BLaER1 treated with 17β-estradiol and CSF1 and Interleukin-3, amounts not matched to agents 10 nM and 100 nM (cell line): Measurements from ENCODE around the gene ATOX1.

Source experiments
- H3K27ac ChIP-seq, 11 experiments: shearing (Covaris generic); formaldehyde crosslinking; 2 replicates each; pipeline ENCODE4 v1.8.1; 2022
- H3K27me3 ChIP-seq, 11 experiments: shearing (Covaris generic); formaldehyde crosslinking; 2 replicates each; pipeline ENCODE4 v1.8.1; 2022
- H3K36me3 ChIP-seq, 11 experiments: shearing (Covaris generic); formaldehyde crosslinking; 2 replicates each; pipeline ENCODE4 v1.8.1; 2022
- H3K4me1 ChIP-seq, 10 experiments: shearing (Covaris generic); formaldehyde crosslinking; 2 replicates each; pipeline ENCODE4 v1.8.1; 2022
- H3K4me2 ChIP-seq, 11 experiments: shearing (Covaris generic); formaldehyde crosslinking; 2 replicates each; pipeline ENCODE4 v1.8.1; 2022
- H3K4me3 ChIP-seq, 10 experiments: shearing (Covaris generic); formaldehyde crosslinking; 2 replicates each; pipeline ENCODE4 v1.8.1; 2022
- H3K9ac ChIP-seq, 11 experiments: shearing (Covaris generic); formaldehyde crosslinking; 2 replicates each; pipeline ENCODE4 v1.8.1; 2022
- H3K9me3 ChIP-seq, 11 experiments: shearing (Covaris generic); formaldehyde crosslinking; replicated peaks in 1 of 11; 2 replicates each; pipeline ENCODE4 v1.8.1; 2022
- H4K20me1 ChIP-seq, 11 experiments: shearing (Covaris generic); formaldehyde crosslinking; 2 replicates each; pipeline ENCODE4 v1.8.1; 2022
- Cebpa-rat ChIP-seq, 11 experiments: shearing (Covaris generic); IDR thresholded peaks; 2 replicates each; pipeline ENCODE4 v1.8.1; 2022

The ATOX1 gene

DNA sequence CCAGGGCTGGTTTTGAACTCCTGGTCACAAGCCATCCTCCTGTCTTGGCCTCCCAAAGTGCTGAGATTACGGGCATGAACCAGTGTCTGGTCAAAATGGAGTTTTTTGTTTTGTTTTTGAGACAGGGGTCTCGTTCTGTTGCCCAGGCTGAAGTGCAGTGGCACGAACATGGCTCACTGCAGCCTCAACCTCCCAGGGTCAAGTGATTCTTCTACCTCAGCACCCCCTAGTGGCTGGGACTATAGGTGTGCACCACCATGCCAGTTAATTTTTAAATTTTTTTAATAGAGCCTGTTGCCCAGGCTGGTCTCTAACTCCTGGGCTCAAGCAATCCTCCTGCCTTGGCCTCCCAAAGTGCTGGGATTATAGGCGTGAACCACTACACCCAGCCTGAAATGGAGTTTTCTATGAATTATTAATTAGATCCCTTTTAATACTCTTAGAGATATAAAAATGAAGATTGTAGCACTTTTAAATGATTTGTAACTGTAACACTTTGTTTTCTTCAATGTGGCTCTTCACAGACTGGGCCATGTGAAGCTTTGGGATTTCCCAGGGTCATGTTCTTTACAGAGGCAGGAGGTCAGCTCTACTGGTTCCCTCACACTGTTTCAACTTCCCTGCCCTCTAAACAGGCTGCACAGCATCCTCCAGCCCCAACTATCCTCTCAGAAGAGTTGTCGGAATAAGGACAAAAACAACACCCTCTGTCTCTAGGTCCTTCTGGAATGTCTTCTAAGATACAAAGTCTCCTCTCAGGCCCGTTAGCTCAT is 39.0 kb downstream of the ATOX1 start:
- Histone ChIP-seq H3K27me3 (no peaks in the 10 kb centered on the region; a peak in 1 of 22 replicates), H3K4me1 (peaks cover 4 to 34% (median 13%) of the 10 kb centered on the region in 10 experiments; a peak in 14 of 20 replicates), H4K20me1 (no peaks in the 10 kb centered on the region), H3K36me3 (no peaks in the 10 kb centered on the region), H3K9ac (no peak overlapping the region), H3K4me2 (0 out of 22 replicates have a peak overlapping the region, but pooled peaks of 1 of the 11 experiments have one; percentile 8), H3K9me3 (peaks cover 0 to 9% (median 3%) of the 10 kb centered on the region in 11 experiments; a peak in 15 of 22 replicates), H3K4me3 (no peak overlapping the region), H3K27ac (no peak overlapping the region)
- TF ChIP-seq Cebpa-rat (IDR thresholded peaks at IDR 0.05) = no peak

DNA sequence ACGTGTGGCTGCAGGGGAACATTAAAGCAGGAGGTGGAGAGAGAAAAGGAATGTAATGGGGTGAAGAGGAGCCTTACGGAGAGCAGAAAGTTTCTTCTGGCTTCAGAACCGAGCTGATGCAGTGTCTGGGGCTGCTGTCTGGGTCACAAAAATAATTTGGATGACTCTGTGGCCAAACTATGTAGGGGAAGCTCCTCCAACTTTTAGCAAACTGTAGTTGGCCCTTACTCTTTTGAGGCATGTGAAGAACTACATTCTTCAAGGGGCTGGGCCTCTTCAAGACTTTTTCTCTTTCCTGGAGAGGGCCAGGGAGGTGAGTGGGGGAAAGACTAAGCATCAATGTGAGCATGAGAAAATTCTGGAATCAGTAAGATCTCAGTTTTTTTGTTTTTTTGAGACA is 39.8 kb downstream of the ATOX1 start:
- Histone ChIP-seq H3K4me1 (peaks cover 4 to 34% (median 13%) of the 10 kb centered on the region in 10 experiments; a peak in 14 of 20 replicates), H3K9ac (no peak overlapping the region), H3K27me3 (no peaks in the 10 kb centered on the region; a peak in 1 of 22 replicates), H3K4me2 (no peak overlapping the region), H3K9me3 (peaks cover 6 to 17% (median 11%) of the 10 kb centered on the region in 11 experiments; a peak in 19 of 22 replicates), H4K20me1 (no peaks in the 10 kb centered on the region), H3K27ac (no peak overlapping the region), H3K36me3 (no peaks in the 10 kb centered on the region), H3K4me3 (no peak overlapping the region)
- TF ChIP-seq Cebpa-rat (IDR thresholded peaks at IDR 0.05) = no peak

DNA sequence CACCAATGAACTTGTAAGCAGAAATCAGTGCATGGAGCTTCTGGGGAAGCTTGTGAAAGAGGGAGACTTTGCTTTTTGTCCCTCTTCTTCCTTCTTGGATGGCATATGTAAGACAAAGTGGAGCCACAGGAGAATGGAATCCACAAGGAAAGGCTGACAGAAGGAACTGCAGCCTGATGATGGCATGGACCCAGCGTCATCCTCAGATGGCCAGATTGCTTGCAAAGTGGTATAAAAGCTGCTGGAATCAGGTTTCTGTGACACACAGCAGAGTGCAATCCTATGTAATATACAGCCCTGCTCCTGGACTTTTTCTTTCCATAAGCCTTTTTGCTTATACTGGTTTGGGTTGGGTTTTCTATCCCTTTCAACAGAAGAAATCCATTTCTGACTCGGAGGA is 40.3 kb downstream of the ATOX1 start:
- Histone ChIP-seq H3K36me3 (no peaks in the 10 kb centered on the region), H3K27me3 (no peaks in the 10 kb centered on the region; a peak in 1 of 22 replicates), H3K27ac (no peak overlapping the region), H3K4me2 (no peak overlapping the region), H3K9me3 (peaks cover 6 to 18% (median 11%) of the 10 kb centered on the region in 11 experiments; a peak in 19 of 22 replicates), H3K9ac (no peak overlapping the region), H3K4me3 (no peak overlapping the region), H4K20me1 (no peaks in the 10 kb centered on the region), H3K4me1 (peaks cover 4 to 34% (median 13%) of the 10 kb centered on the region in 10 experiments; a peak in 14 of 20 replicates)
- TF ChIP-seq Cebpa-rat (IDR thresholded peaks at IDR 0.05) = no peak

DNA sequence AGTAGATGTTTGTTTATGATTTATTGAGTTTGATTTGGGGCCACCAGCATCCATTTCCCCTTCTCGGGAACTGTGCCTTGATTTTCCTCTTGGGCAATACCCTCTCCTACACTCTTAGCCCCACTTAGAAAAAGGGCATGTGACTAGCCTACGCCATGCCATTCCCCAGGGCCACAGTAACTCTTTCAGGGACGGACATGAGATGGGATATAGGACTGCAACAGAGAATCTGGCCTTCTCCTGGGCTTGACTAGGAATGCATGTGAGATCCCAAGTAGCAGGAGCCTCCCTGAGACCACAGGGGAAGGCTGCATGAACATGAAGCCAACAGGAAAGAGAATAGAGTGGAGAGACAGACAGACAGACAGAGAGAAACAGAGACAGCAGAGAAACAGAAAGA is 41.0 kb downstream of the ATOX1 start:
- Histone ChIP-seq H3K4me1 (peaks cover 0 to 26% (median 7%) of the 10 kb centered on the region in 10 experiments; a peak in 13 of 20 replicates), H3K27ac (no peak overlapping the region), H3K4me2 (no peak overlapping the region), H4K20me1 (no peaks in the 10 kb centered on the region), H3K36me3 (no peaks in the 10 kb centered on the region), H3K9me3 (peaks cover 10 to 22% (median 12%) of the 10 kb centered on the region in 11 experiments; a peak in 20 of 22 replicates), H3K27me3 (no peaks in the 10 kb centered on the region; a peak in 1 of 22 replicates), H3K4me3 (no peak overlapping the region), H3K9ac (no peak overlapping the region)
- TF ChIP-seq Cebpa-rat (IDR thresholded peaks at IDR 0.05) = no peak

DNA sequence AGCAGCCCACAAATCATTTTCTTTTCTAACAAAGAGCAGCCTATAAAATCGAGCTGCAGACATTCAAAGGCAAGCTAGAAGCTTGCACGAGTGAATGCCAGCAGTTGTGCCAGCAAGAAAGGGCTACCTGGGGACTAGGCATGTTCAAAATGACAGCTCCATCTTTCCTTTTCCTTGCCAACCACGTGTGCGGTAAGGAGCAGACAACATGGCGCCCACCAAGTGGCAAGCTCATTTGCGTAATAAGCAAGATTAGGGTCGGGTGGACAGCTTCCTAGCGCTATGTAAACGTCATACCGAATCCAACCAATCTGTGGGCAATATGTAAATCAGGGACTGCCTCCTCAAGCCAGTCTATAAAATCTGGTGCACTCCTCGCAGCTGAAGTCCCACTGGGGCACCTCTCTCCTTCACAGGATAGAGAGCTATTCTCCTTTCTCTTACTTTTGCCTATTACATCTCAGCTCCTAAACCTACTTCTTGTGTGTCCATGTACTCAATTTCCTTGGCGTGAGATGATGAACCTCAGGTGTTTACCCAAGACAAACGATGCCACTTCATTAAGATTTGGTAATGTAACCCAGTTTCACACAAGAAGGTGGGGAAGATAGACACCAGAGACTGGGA is 49.2 kb downstream of the ATOX1 start:
- no peak overlapping the region for H3K4me2 ChIP-seq

DNA sequence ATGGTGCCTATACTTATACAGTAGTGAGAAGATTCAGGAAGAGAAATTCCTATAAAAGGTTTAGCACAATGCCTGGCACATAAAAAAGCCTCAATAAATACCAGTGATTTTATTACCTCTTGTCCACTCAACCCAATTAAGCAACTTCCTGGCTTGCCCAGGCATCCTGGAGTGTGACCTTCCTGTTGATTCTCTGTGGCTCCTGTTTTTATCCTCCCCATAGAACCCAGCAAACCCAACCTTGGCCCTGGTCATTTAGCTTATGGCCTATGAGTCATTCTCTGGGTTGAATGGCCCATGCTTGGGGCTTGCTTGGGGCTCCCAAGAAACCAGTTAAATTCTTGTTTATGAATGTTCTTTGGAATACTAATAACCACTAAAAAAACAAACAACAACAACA is 50.3 kb downstream of the ATOX1 start:
- Histone ChIP-seq H3K36me3 (no peaks in the 10 kb centered on the region), H3K27me3 (no peaks in the 10 kb centered on the region), H3K4me2 (peak overlapping the region in 1 of 11 experiments; percentile 10; a peak in 1 of 22 replicates), H3K4me3 (no peak overlapping the region), H3K4me1 (peaks cover 0 to 9% (median 3%) of the 10 kb centered on the region in 10 experiments; a peak in 10 of 20 replicates), H4K20me1 (no peaks in the 10 kb centered on the region), H3K9ac (no peak overlapping the region), H3K27ac (no peak overlapping the region), H3K9me3 (peaks cover 0 to 11% (median 4%) of the 10 kb centered on the region in 11 experiments; a peak in 5 of 22 replicates)
- no peak for TF ChIP-seq Cebpa-rat (IDR thresholded peaks at IDR 0.05)

More for the DNA sequence above, 49.2 kb downstream of the ATOX1 start:
- no peak for TF ChIP-seq Cebpa-rat (IDR thresholded peaks at IDR 0.05)
- Histone ChIP-seq H3K36me3 (no peaks in the 10 kb centered on the region), H4K20me1 (no peaks in the 10 kb centered on the region), H3K9ac (no peak overlapping the region), H3K27ac (no peak overlapping the region), H3K27me3 (no peaks in the 10 kb centered on the region), H3K4me1 (peaks cover 0 to 7% (median 0%) of the 10 kb centered on the region in 10 experiments; a peak in 2 of 20 replicates), H3K9me3 (peaks cover 6 to 17% (median 10%) of the 10 kb centered on the region in 11 experiments; a peak in 20 of 22 replicates), H3K4me3 (no peak overlapping the region)

DNA sequence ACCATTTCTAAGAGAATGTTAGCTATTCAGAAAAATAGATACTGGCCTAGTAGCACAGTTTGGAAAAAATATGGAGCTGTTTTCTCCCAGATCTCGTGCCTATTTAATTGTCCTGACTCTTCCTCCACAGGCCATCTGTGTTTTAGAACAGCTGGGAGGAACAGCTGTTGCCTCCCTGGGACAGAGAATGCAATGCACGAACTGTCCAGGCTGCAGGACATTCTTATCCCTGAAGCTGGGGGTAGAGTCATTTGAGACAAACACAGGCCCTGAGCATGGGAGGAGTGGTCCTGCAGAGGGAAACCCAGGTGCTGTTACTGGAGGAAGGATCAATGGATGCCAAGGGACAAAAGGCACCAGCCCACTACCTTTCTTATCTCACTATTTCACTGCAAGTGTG is 50.9 kb downstream of the ATOX1 start:
- Histone ChIP-seq H3K4me1 (peaks cover 0 to 9% (median 5%) of the 10 kb centered on the region in 10 experiments; a peak in 10 of 20 replicates), H3K4me3 (no peak overlapping the region), H3K27me3 (no peaks in the 10 kb centered on the region), H3K27ac (no peak overlapping the region), H4K20me1 (no peaks in the 10 kb centered on the region), H3K9me3 (peaks cover 0 to 11% (median 1%) of the 10 kb centered on the region in 11 experiments; a peak in 5 of 22 replicates), H3K9ac (no peak overlapping the region), H3K36me3 (no peaks in the 10 kb centered on the region), H3K4me2 (no peak overlapping the region)
- TF ChIP-seq Cebpa-rat (IDR thresholded peaks at IDR 0.05) = no peak

DNA sequence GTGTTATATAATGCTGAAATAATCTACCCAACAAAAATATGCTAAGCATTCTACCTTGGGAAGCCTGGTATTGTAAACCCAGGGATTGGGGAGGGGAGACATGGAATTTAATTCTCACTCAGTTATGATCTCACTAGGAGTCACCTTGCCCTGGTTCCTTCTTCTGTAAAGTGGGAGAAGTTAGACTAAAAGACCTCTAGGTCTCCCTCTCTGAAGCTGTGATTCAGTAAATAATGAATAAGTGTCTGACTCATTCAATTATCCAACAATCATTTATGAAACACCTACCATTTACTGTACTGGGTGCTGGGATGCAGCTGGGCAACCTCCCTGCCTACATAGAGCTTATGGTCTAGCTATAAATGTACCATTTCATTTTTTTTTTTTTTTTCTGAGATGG is 51.5 kb downstream of the ATOX1 start:
- Histone ChIP-seq H3K4me3 (no peak overlapping the region), H3K27ac (no peak overlapping the region), H3K4me1 (peaks cover 0 to 9% (median 5%) of the 10 kb centered on the region in 10 experiments; a peak in 10 of 20 replicates), H3K9me3 (peaks cover 0 to 4% (median 0%) of the 10 kb centered on the region in 11 experiments; a peak in 2 of 22 replicates), H3K9ac (no peak overlapping the region), H3K27me3 (no peaks in the 10 kb centered on the region), H3K4me2 (no peak overlapping the region), H4K20me1 (no peaks in the 10 kb centered on the region), H3K36me3 (no peaks in the 10 kb centered on the region)
- no peak for TF ChIP-seq Cebpa-rat (IDR thresholded peaks at IDR 0.05)

DNA sequence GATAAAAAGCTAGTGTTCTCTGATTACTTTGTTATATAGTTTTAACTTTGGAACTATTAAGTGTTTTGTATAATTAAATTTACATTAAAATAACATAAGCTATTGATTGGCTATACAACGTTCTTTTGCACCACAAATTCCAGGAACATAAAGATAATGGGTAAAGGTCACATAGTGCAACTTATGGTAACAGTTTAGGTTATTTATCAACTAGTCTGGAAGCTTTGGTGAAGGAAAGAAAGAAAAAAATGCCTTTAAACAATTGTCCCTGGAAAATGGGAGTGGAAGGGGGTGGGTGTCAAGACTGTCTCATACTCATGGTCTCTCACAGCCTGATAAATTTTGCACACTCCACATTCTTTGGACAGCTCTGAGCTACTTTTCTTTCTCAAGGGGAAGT is 54.7 kb downstream of the ATOX1 start:
- H3K4me1 ChIP-seq = peaks cover 0 to 18% (median 9%) of the 10 kb centered on the region in 10 experiments; a peak in 13 of 20 replicates

More for the DNA sequence above, 54.7 kb downstream of the ATOX1 start:
- Histone ChIP-seq H3K27me3 (no peaks in the 10 kb centered on the region), H3K9me3 (no peaks in the 10 kb centered on the region), H4K20me1 (no peaks in the 10 kb centered on the region), H3K9ac (no peak overlapping the region), H3K27ac (no peak overlapping the region), H3K4me2 (no peak overlapping the region; a peak in 1 of 22 replicates), H3K4me3 (no peak overlapping the region), H3K36me3 (no peaks in the 10 kb centered on the region)
- no peak for TF ChIP-seq Cebpa-rat (IDR thresholded peaks at IDR 0.05)
